ENCODE data around the gene TLE2.

Gene TLE2

GRCh38 chr19:3065675-3066357 is 36.7 kb upstream of the TLE2 start:
- no peak overlapping the region for H3K27ac ChIP-seq
- no peak overlapping the region for H3K4me3 ChIP-seq (IDR thresholded peaks at IDR 0.05; ENCODE audit: insufficient read depth, low read depth, low read length)
- H3K27me3 ChIP-seq (ENCODE audit: insufficient read depth, low read depth), result no peaks in the 10 kb centered on the region
- no peak overlapping the region for H2AFZ ChIP-seq (ENCODE audit: low read depth)
- peaks cover 3% of the 10 kb centered on the region; the same call in 1 of the 2 replicates for H3K79me2 ChIP-seq (ENCODE audit: insufficient read depth, low read depth)
- H3K4me1 ChIP-seq (ENCODE audit: low read depth, poor library complexity, severe bottlenecking), result peaks cover 8% of the 10 kb centered on the region
- H3K9ac ChIP-seq, result no peak overlapping the region
- H3K4me2 ChIP-seq, result no peak overlapping the region
- no peaks in the 10 kb centered on the region for H3K36me3 ChIP-seq (ENCODE audit: insufficient read depth)
- H4K20me1 ChIP-seq (ENCODE audit: insufficient read depth), result no peaks in the 10 kb centered on the region
- no peak for TF ChIP-seq CTCF (conservative IDR thresholded peaks at IDR 0.05; ENCODE audit: low read depth, low read length)

GRCh38 chr19:3064011-3064330 is 34.9 kb upstream of the TLE2 start:
- no peak overlapping the region for H3K4me3 ChIP-seq (IDR thresholded peaks at IDR 0.05; ENCODE audit: insufficient read depth, low read depth, low read length)
- no peak overlapping the region for H3K4me2 ChIP-seq
- H4K20me1 ChIP-seq (ENCODE audit: insufficient read depth), result no peaks in the 10 kb centered on the region
- no peaks in the 10 kb centered on the region for H3K27me3 ChIP-seq (ENCODE audit: insufficient read depth, low read depth)
- no peak for TF ChIP-seq CTCF (conservative IDR thresholded peaks at IDR 0.05; ENCODE audit: low read depth, low read length)
- H3K36me3 ChIP-seq (ENCODE audit: insufficient read depth), result no peaks in the 10 kb centered on the region
- peaks cover 8% of the 10 kb centered on the region for H3K4me1 ChIP-seq (ENCODE audit: low read depth, poor library complexity, severe bottlenecking)
- H2AFZ ChIP-seq (ENCODE audit: low read depth), result no peak overlapping the region
- peaks cover 5% of the 10 kb centered on the region; the same call in 1 of the 2 replicates for H3K79me2 ChIP-seq (ENCODE audit: insufficient read depth, low read depth)
- H3K9ac ChIP-seq, result no peak overlapping the region
- no peak overlapping the region for H3K27ac ChIP-seq

- H3K27me3 ChIP-seq (ENCODE audit: insufficient read depth, low read depth), result no peaks in the 10 kb centered on the region
- no peaks in the 10 kb centered on the region for H3K36me3 ChIP-seq (ENCODE audit: insufficient read depth)
- no peak within 1 kb of the TSS for H3K4me3 ChIP-seq (IDR thresholded peaks at IDR 0.05; ENCODE audit: insufficient read depth, low read depth, low read length)
- peak within 1 kb of the TSS; percentile 95 for H2AFZ ChIP-seq (ENCODE audit: low read depth)
- peak within 1 kb of the TSS; percentile 82 for H3K27ac ChIP-seq
- H4K20me1 ChIP-seq (ENCODE audit: insufficient read depth), result no peaks in the 10 kb centered on the region
- peak within 1 kb of the TSS; percentile 85 for H3K9ac ChIP-seq
- H3K4me1 ChIP-seq (ENCODE audit: low read depth, poor library complexity, severe bottlenecking), result peaks cover 8% of the 10 kb centered on the region
- H3K4me2 ChIP-seq, result peak within 1 kb of the TSS; percentile 42
- H3K79me2 ChIP-seq (ENCODE audit: insufficient read depth, low read depth), result peaks cover 5% of the 10 kb centered on the region; the same call in 1 of the 2 replicates
- no peak for TF ChIP-seq CTCF (conservative IDR thresholded peaks at IDR 0.05; ENCODE audit: low read depth, low read length)
Observed at GRCh38 chr19:3062165-3063105, 33.4 kb upstream of the TLE2 start, which contains the start of gene TLE5. TLE5 (minus strand) TSS chr19:3062495; CDS start chr19:3062200, 295 bp downstream.

- Histone ChIP-seq H3K27me3 (ENCODE audit: insufficient read depth, low read depth) (no peaks in the 10 kb centered on the region), H3K36me3 (ENCODE audit: insufficient read depth) (no peaks in the 10 kb centered on the region), H3K4me2 (peak overlapping the region; percentile 33), H3K79me2 (ENCODE audit: insufficient read depth, low read depth) (peaks cover 5% of the 10 kb centered on the region; the same call in 1 of the 2 replicates), H3K4me3 (IDR thresholded peaks at IDR 0.05; ENCODE audit: insufficient read depth, low read depth, low read length) (no peak overlapping the region), H3K27ac (0 out of 2 replicates have a peak overlapping the region, but pooled peaks have one; percentile 30), H3K4me1 (ENCODE audit: low read depth, poor library complexity, severe bottlenecking) (peaks cover 8% of the 10 kb centered on the region), H4K20me1 (ENCODE audit: insufficient read depth) (no peaks in the 10 kb centered on the region), H3K9ac (peak overlapping the region; percentile 65; the same call in 1 of the 2 replicates), H2AFZ (ENCODE audit: low read depth) (no peak overlapping the region)
- 0 out of 2 replicates have a peak, but pooled peaks have one; percentile 16 for TF ChIP-seq CTCF (conservative IDR thresholded peaks at IDR 0.05; ENCODE audit: low read depth, low read length)
Observed at GRCh38 chr19:3061182-3062161, 32.4 kb upstream of the TLE2 start.
